ENCODE results near the gene GABARAPL2. TPM values are rescaled to one million over a fixed set of nuclear protein-coding genes. Genes with fewer than 3 reads are reported as not detected.

GABARAPL2 gene
- total and polyA plus RNA-seq, 2 donors = 103 to 223 TPM

GRCh38 chr16:75593308-75593707 is 27.1 kb downstream of the GABARAPL2 start:
- peaks cover 12 to 18% of the 10 kb centered on the region in 2 donors for H3K36me3 ChIP-seq (ENCODE audit: control insufficient read depth in 2 of 2, insufficient read depth in 2 of 2, low read length in 1 of 2)
- no peak overlapping the region for H3K4me3 ChIP-seq (ENCODE audit: low read length in 2 of 2)
- 98% methylated on average over 6 of the region's 6 CpGs for WGBS
- no peaks in the 10 kb centered on the region for H3K9me3 ChIP-seq (ENCODE audit: control insufficient read depth in 2 of 2, insufficient read depth in 1 of 2, low read length in 1 of 2)
- DNase-seq (ENCODE audit: low read depth in 6 of 9, low spot score in 9 of 9) = no peak
- no peaks in the 10 kb centered on the region for H3K27me3 ChIP-seq (ENCODE audit: control insufficient read depth in 2 of 2, insufficient read depth in 1 of 2, low read length in 1 of 2)
- no peak overlapping the region for H3K27ac ChIP-seq (ENCODE audit: low read depth in 1 of 2, low read length in 1 of 2)
- peaks cover 0 to 5% of the 10 kb centered on the region in 2 donors for H3K4me1 ChIP-seq (ENCODE audit: control insufficient read depth in 2 of 2, insufficient read depth in 2 of 2, low read length in 2 of 2)

GRCh38 chr16:75593825-75594820 is 27.9 kb downstream of the GABARAPL2 start:
- H3K4me3 ChIP-seq (ENCODE audit: low read length in 2 of 2) = no peak overlapping the region
- peaks cover 14 to 18% of the 10 kb centered on the region in 2 donors for H3K36me3 ChIP-seq (ENCODE audit: control insufficient read depth in 2 of 2, insufficient read depth in 2 of 2, low read length in 1 of 2)
- no peaks in the 10 kb centered on the region for H3K9me3 ChIP-seq (ENCODE audit: control insufficient read depth in 2 of 2, insufficient read depth in 1 of 2, low read length in 1 of 2)
- no peaks in the 10 kb centered on the region for H3K27me3 ChIP-seq (ENCODE audit: control insufficient read depth in 2 of 2, insufficient read depth in 1 of 2, low read length in 1 of 2)
- peaks cover 0 to 5% of the 10 kb centered on the region in 2 donors for H3K4me1 ChIP-seq (ENCODE audit: control insufficient read depth in 2 of 2, insufficient read depth in 2 of 2, low read length in 2 of 2)
- 62% methylated on average over 17 of the region's 17 CpGs for WGBS
- H3K27ac ChIP-seq (ENCODE audit: low read depth in 1 of 2, low read length in 1 of 2) = no peak overlapping the region
- peak in 4 of 9 donors; percentile 6 to 46 (median 16) for DNase-seq (ENCODE audit: low read depth in 6 of 9, low spot score in 9 of 9)

GRCh38 chr16:75599452-75600277 is 33.5 kb downstream of the GABARAPL2 start:
- Histone ChIP-seq H3K27me3 (ENCODE audit: control insufficient read depth in 2 of 2, insufficient read depth in 1 of 2, low read length in 1 of 2) (no peaks in the 10 kb centered on the region), H3K4me3 (ENCODE audit: low read length in 2 of 2) (no peak overlapping the region), H3K9me3 (ENCODE audit: control insufficient read depth in 2 of 2, insufficient read depth in 1 of 2, low read length in 1 of 2) (no peaks in the 10 kb centered on the region), H3K4me1 (ENCODE audit: control insufficient read depth in 2 of 2, insufficient read depth in 2 of 2, low read length in 2 of 2) (no peaks in the 10 kb centered on the region), H3K27ac (ENCODE audit: low read depth in 1 of 2, low read length in 1 of 2) (no peak overlapping the region), H3K36me3 (ENCODE audit: control insufficient read depth in 2 of 2, insufficient read depth in 2 of 2, low read length in 1 of 2) (peaks cover 45 to 55% of the 10 kb centered on the region in 2 donors)
- no peak for DNase-seq (ENCODE audit: low read depth in 6 of 9, low spot score in 9 of 9)
- WGBS = 99% methylated on average over 6 of the region's 6 CpGs

- Histone ChIP-seq H3K36me3 (ENCODE audit: control insufficient read depth in 2 of 2, insufficient read depth in 2 of 2, low read length in 1 of 2) (peaks cover 52 to 59% of the 10 kb centered on the region in 2 donors), H3K27me3 (ENCODE audit: control insufficient read depth in 2 of 2, insufficient read depth in 1 of 2, low read length in 1 of 2) (no peaks in the 10 kb centered on the region), H3K27ac (ENCODE audit: low read depth in 1 of 2, low read length in 1 of 2) (no peak overlapping the region), H3K9me3 (ENCODE audit: control insufficient read depth in 2 of 2, insufficient read depth in 1 of 2, low read length in 1 of 2) (no peaks in the 10 kb centered on the region), H3K4me3 (ENCODE audit: low read length in 2 of 2) (no peak overlapping the region), H3K4me1 (ENCODE audit: control insufficient read depth in 2 of 2, insufficient read depth in 2 of 2, low read length in 2 of 2) (no peaks in the 10 kb centered on the region)
- WGBS = 97% methylated on average over 4 of the region's 4 CpGs
- no peak for DNase-seq (ENCODE audit: low read depth in 6 of 9, low spot score in 9 of 9)
These were observed 37.1 kb downstream of the GABARAPL2 start for GRCh38 chr16:75603241-75603640.

GRCh38 chr16:75606507-75606906 is 40.3 kb downstream of the GABARAPL2 start:
- no peak for DNase-seq (ENCODE audit: low read depth in 6 of 9, low spot score in 9 of 9)
- Histone ChIP-seq H3K4me1 (ENCODE audit: control insufficient read depth in 2 of 2, insufficient read depth in 2 of 2, low read length in 2 of 2) (no peaks in the 10 kb centered on the region), H3K27ac (ENCODE audit: low read depth in 1 of 2, low read length in 1 of 2) (no peak overlapping the region), H3K4me3 (ENCODE audit: low read length in 2 of 2) (no peak overlapping the region), H3K9me3 (ENCODE audit: control insufficient read depth in 2 of 2, insufficient read depth in 1 of 2, low read length in 1 of 2) (no peaks in the 10 kb centered on the region), H3K27me3 (ENCODE audit: control insufficient read depth in 2 of 2, insufficient read depth in 1 of 2, low read length in 1 of 2) (no peaks in the 10 kb centered on the region), H3K36me3 (ENCODE audit: control insufficient read depth in 2 of 2, insufficient read depth in 2 of 2, low read length in 1 of 2) (peaks cover 52 to 58% of the 10 kb centered on the region in 2 donors)
- WGBS = 98% methylated on average over 1 of the region's 1 CpG

GRCh38 chr16:75614066-75614897 is 48.1 kb downstream of the GABARAPL2 start:
- Histone ChIP-seq H3K9me3 (ENCODE audit: control insufficient read depth in 2 of 2, insufficient read depth in 1 of 2, low read length in 1 of 2) (no peaks in the 10 kb centered on the region), H3K4me1 (ENCODE audit: control insufficient read depth in 2 of 2, insufficient read depth in 2 of 2, low read length in 2 of 2) (no peaks in the 10 kb centered on the region), H3K36me3 (ENCODE audit: control insufficient read depth in 2 of 2, insufficient read depth in 2 of 2, low read length in 1 of 2) (peaks cover 45 to 55% of the 10 kb centered on the region in 2 donors), H3K27me3 (ENCODE audit: control insufficient read depth in 2 of 2, insufficient read depth in 1 of 2, low read length in 1 of 2) (no peaks in the 10 kb centered on the region), H3K4me3 (ENCODE audit: low read length in 2 of 2) (no peak overlapping the region), H3K27ac (ENCODE audit: low read depth in 1 of 2, low read length in 1 of 2) (no peak overlapping the region)
- over 99% methylated on average over 4 of the region's 4 CpGs for WGBS
- no peak for DNase-seq (ENCODE audit: low read depth in 6 of 9, low spot score in 9 of 9)

GRCh38 chr16:75615619-75616018 is 49.4 kb downstream of the GABARAPL2 start:
- H3K4me1 ChIP-seq (ENCODE audit: control insufficient read depth in 2 of 2, insufficient read depth in 2 of 2, low read length in 2 of 2) = no peaks in the 10 kb centered on the region
- H3K9me3 ChIP-seq (ENCODE audit: control insufficient read depth in 2 of 2, insufficient read depth in 1 of 2, low read length in 1 of 2) = no peaks in the 10 kb centered on the region
- H3K27ac ChIP-seq (ENCODE audit: low read depth in 1 of 2, low read length in 1 of 2) = no peak overlapping the region
- DNase-seq (ENCODE audit: low read depth in 6 of 9, low spot score in 9 of 9) = no peak
- H3K36me3 ChIP-seq (ENCODE audit: control insufficient read depth in 2 of 2, insufficient read depth in 2 of 2, low read length in 1 of 2) = peaks cover 49 to 55% of the 10 kb centered on the region in 2 donors
- 99% methylated on average over 2 of the region's 2 CpGs for WGBS
- H3K27me3 ChIP-seq (ENCODE audit: control insufficient read depth in 2 of 2, insufficient read depth in 1 of 2, low read length in 1 of 2) = no peaks in the 10 kb centered on the region
- H3K4me3 ChIP-seq (ENCODE audit: low read length in 2 of 2) = no peak overlapping the region

GRCh38 chr16:75616521-75617010 is 50.4 kb downstream of the GABARAPL2 start:
- no peak overlapping the region for H3K27ac ChIP-seq (ENCODE audit: low read depth in 1 of 2, low read length in 1 of 2)
- no peaks in the 10 kb centered on the region for H3K9me3 ChIP-seq (ENCODE audit: control insufficient read depth in 2 of 2, insufficient read depth in 1 of 2, low read length in 1 of 2)
- no peak for DNase-seq (ENCODE audit: low read depth in 6 of 9, low spot score in 9 of 9)
- peaks cover 45 to 48% of the 10 kb centered on the region in 2 donors for H3K36me3 ChIP-seq (ENCODE audit: control insufficient read depth in 2 of 2, insufficient read depth in 2 of 2, low read length in 1 of 2)
- WGBS = 96% methylated on average over 4 of the region's 4 CpGs
- H3K4me3 ChIP-seq (ENCODE audit: low read length in 2 of 2) = no peak overlapping the region
- H3K27me3 ChIP-seq (ENCODE audit: control insufficient read depth in 2 of 2, insufficient read depth in 1 of 2, low read length in 1 of 2) = no peaks in the 10 kb centered on the region
- peaks cover 0 to 2% of the 10 kb centered on the region in 2 donors for H3K4me1 ChIP-seq (ENCODE audit: control insufficient read depth in 2 of 2, insufficient read depth in 2 of 2, low read length in 2 of 2)

Data from thymus (tissue), 11 donors.